Lower leg skin (tissue), 3 donors: ENCODE results near the gene KREMEN1.

Experiments
- CTCF ChIP-seq, 3 donors: fragments of 450-650 bp; IDR thresholded peaks; one replicate each; pipeline ENCODE4 v1.5.1; 2016; ENCODE audit warnings: antibody characterized with exemption in 3 of 3, mild to moderate bottlenecking in 3 of 3, moderate library complexity in 2 of 3
- POLR2A ChIP-seq, 2 donors: fragments of 450-650 bp; IDR thresholded peaks; one replicate each; pipeline ENCODE4 v1.6.1; 2016 to 2017; ENCODE audit warnings: antibody characterized with exemption in 2 of 2, mild to moderate bottlenecking in 1 of 2, moderate library complexity in 1 of 2

- TF ChIP-seq POLR2A (IDR thresholded peaks at IDR 0.05): no peak
- no peak for TF ChIP-seq CTCF (IDR thresholded peaks at IDR 0.05)
Observed at GRCh38 chr22:29061773-29062172, 11.1 kb upstream of the KREMEN1 start, which contains the start of gene C22orf31.
